Thymus (tissue), 11 donors: ENCODE data around the gene KLK15. TPM values are rescaled to one million over a fixed set of nuclear protein-coding genes. Genes with fewer than 3 reads are reported as not detected.
"Not testable (repeated sequence)": the region's sequence is repeated elsewhere in the genome, so short reads cannot be mapped to it uniquely, and the experiment has no call there.

Experiments used
- DNase-seq, 9 donors: peaks; one replicate each; pipeline ENCODE4 v3.0.0-alpha.2; 2013; ENCODE audit warnings: low spot score in 9 of 9, low read depth in 6 of 9, missing footprints in 1 of 9
- H3K27ac ChIP-seq, 2 donors: one replicate each; pipeline ENCODE4 v1.5.1; 2013; ENCODE audit warnings: control low read depth in 1 of 2, low read depth in 1 of 2, low read length in 1 of 2, mild to moderate bottlenecking in 1 of 2, moderate library complexity in 1 of 2
- H3K27me3 ChIP-seq, 2 donors: one replicate each; pipeline ENCODE4 v1.5.1; 2013; ENCODE audit warnings: low read length in 1 of 2; ENCODE audit not compliant: control insufficient read depth in 2 of 2, insufficient read depth in 1 of 2
- H3K36me3 ChIP-seq, 2 donors: one replicate each; pipeline ENCODE4 v1.5.1; 2013; ENCODE audit warnings: low read length in 1 of 2, mild to moderate bottlenecking in 1 of 2, moderate library complexity in 1 of 2; ENCODE audit not compliant: control insufficient read depth in 2 of 2, insufficient read depth in 2 of 2
- H3K4me1 ChIP-seq, 2 donors: one replicate each; pipeline ENCODE4 v1.5.1; 2013; ENCODE audit warnings: low read length in 2 of 2; ENCODE audit not compliant: control insufficient read depth in 2 of 2, insufficient read depth in 2 of 2
- H3K4me3 ChIP-seq, 2 donors: one replicate each; pipeline ENCODE4 v1.5.1; 2013; ENCODE audit warnings: low read length in 2 of 2, control low read depth in 1 of 2, mild to moderate bottlenecking in 1 of 2
- H3K9me3 ChIP-seq, 2 donors: one replicate each; pipeline ENCODE4 v1.5.1; 2013; ENCODE audit warnings: low read length in 1 of 2, mild to moderate bottlenecking in 1 of 2; ENCODE audit not compliant: control insufficient read depth in 2 of 2, insufficient read depth in 1 of 2
- WGBS: extraction: QIAGEN DNeasy Blood & Tissue Kit; methylation state at CpG from one replicate; pipeline ENCODE4 v1.1.7; 2013; 5-methylcytosine and 5-hydroxymethylcytosine counted together
- polyA plus RNA-seq: library from polyadenylated mRNA; stranded (reverse); fragments of 200-250 nt; gene quantifications from one replicate; pipeline ENCODE4 v1.2.3, GENCODE V29; 2013
- total RNA-seq: library from RNA; stranded (reverse); fragments of 120-200 nt; gene quantifications from one replicate; pipeline ENCODE4 v1.2.4, GENCODE V29; 2013
- donor health status: healthy.

KLK15 gene
- total and polyA plus RNA-seq, 2 donors: 0.11 TPM; not detected in 1

DNA sequence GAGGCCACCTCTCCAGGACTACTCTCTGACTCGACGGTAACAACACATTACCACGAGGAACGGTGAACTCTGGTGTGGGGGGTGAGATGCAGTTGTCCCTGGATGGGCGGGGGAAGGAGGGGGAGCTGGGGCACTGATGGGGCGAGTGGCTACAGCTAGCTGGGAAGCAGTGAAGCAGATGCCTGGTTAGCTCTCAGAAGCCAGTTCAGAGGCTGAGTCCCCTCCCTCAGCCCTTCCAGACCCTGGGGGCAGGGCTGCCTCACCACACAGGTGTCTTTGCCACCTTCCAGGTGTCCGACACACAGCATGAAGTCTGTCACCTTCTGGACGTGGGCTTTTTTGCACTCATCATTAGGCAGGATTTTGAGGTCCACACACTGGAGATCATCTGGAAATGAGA is 13.7 kb downstream of the KLK15 start:
- peaks cover 0 to 6% of the 10 kb centered on the region in 2 donors for H3K9me3 ChIP-seq
- H3K36me3 ChIP-seq: no peaks in the 10 kb centered on the region
- DNase-seq: no peak
- H3K27ac ChIP-seq: no peak overlapping the region
- no peak overlapping the region for H3K4me3 ChIP-seq
- peaks cover 15 to 80% of the 10 kb centered on the region in 2 donors for H3K27me3 ChIP-seq
- H3K4me1 ChIP-seq: peaks cover 3 to 7% of the 10 kb centered on the region in 2 donors
- WGBS: 44% methylated on average over 8 of the region's 8 CpGs

GRCh38 chr19:50818859-50819472 is 14.4 kb downstream of the KLK15 start:
- Histone ChIP-seq H3K4me1 (peaks cover 3 to 7% of the 10 kb centered on the region in 2 donors), H3K27me3 (peaks cover 19 to 80% of the 10 kb centered on the region in 2 donors), H3K4me3 (no peak overlapping the region), H3K27ac (no peak overlapping the region), H3K9me3 (peaks cover 0 to 6% of the 10 kb centered on the region in 2 donors), H3K36me3 (no peaks in the 10 kb centered on the region)
- DNase-seq: no peak
- WGBS: 76% methylated on average over 12 of the region's 12 CpGs

- Histone ChIP-seq H3K4me1 (peaks cover 3 to 7% of the 10 kb centered on the region in 2 donors), H3K27me3 (peaks cover 19 to 76% of the 10 kb centered on the region in 2 donors), H3K4me3 (peak overlapping the region in 1 of 2 donors; percentile 6), H3K36me3 (no peaks in the 10 kb centered on the region), H3K9me3 (peaks cover 0 to 6% of the 10 kb centered on the region in 2 donors), H3K27ac (no peak overlapping the region)
- 12% methylated on average over 52 of the region's 52 CpGs for WGBS
- no peak for DNase-seq
These were observed 15.2 kb downstream of the KLK15 start for GRCh38 chr19:50817941-50818858.

DNA sequence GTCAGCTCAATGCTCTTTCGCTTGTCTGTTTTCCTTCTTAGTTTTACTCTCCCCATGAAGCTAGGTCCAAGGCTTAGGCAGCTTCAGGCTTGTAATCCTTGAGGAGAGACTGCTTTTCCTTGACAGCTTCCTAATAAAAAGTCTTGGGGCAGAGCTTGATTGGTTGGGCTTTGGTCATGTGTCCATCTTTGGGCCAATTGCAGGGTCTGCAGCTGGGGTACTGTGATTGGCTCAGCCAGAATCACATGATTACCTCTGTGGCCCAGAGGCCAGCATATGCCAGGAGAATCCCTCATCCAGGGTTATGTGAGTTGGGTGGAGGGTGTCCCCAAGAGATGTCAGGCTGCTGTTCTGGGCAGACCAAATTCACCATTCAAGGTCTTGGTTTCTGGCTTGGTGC is 17.9 kb downstream of the KLK15 start:
- Histone ChIP-seq H3K27me3 (peaks cover 17 to 51% of the 10 kb centered on the region in 2 donors), H3K27ac (no peak overlapping the region), H3K4me1 (peaks cover 0 to 5% of the 10 kb centered on the region in 2 donors), H3K9me3 (peaks cover 0 to 6% of the 10 kb centered on the region in 2 donors), H3K36me3 (no peaks in the 10 kb centered on the region), H3K4me3 (no peak overlapping the region)
- 98% methylated on average over 1 of the region's 1 CpG for WGBS
- DNase-seq: no peak

DNA sequence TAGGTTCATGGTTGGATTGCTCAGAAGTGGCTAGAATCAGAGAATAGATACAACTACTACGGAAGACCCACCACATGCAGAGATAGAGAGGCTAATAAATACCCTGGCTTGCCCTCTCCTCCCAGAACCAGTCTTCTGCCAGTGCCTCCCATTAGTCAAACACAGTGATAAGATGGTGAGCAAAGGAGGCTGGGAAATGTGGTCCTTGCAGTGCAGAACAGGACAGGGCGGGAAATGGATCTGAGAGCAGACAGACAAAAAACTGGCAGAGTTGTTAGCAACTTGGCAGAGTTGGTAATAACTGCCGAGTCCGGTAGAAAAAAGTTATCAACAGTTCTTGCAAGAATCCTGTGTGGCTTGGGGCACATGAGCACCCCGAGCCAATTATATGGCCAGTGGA is 18.5 kb downstream of the KLK15 start:
- no peaks in the 10 kb centered on the region for H3K36me3 ChIP-seq
- 91% methylated on average over 5 of the region's 5 CpGs for WGBS
- peaks cover 0 to 6% of the 10 kb centered on the region in 2 donors for H3K9me3 ChIP-seq
- DNase-seq: no peak
- peaks cover 17 to 45% of the 10 kb centered on the region in 2 donors for H3K27me3 ChIP-seq
- H3K4me3 ChIP-seq: no peak overlapping the region
- H3K27ac ChIP-seq: no peak overlapping the region
- peaks cover 0 to 5% of the 10 kb centered on the region in 2 donors for H3K4me1 ChIP-seq

- Histone ChIP-seq H3K27me3 (peaks cover 8 to 21% of the 10 kb centered on the region in 2 donors), H3K27ac (no peak overlapping the region), H3K4me3 (no peak overlapping the region), H3K9me3 (no peaks in the 10 kb centered on the region), H3K4me1 (no peaks in the 10 kb centered on the region), H3K36me3 (no peaks in the 10 kb centered on the region)
- DNase-seq: no peak
- WGBS: 82% methylated on average over 3 of the region's 3 CpGs
These were observed 20.9 kb downstream of the KLK15 start for GRCh38 chr19:50812474-50812873.

DNA sequence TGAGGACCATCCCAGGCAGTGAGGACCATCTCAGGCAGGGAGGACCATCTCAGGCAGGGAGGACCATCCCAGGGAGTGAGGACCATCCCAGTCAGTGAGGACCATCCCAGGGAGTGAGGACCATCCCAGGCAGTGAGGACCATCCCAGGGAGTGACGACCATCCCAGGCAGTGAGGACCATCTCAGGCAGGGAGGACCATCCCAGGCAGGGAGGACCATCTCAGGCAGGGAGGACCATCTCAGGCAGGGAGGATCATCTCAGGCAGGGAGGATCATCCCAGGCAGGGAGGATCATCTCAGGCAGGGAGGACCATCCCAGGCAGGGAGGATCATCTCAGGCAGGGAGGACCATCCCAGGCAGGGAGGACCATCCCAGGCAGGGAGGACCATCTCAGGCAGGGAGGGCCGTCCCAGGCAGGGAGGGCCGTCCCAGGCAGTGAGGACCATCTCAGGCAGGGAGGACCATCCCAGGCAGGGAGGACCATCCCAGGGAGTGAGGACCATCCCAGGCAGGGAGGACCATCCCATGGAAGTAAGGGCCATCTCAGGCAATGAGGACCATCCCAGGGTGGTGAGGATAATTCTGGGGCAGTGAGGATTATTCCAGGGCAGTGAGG is 21.6 kb downstream of the KLK15 start:
- not testable (repeated sequence) for DNase-seq, H3K27ac ChIP-seq, H3K9me3 ChIP-seq, H3K36me3 ChIP-seq, H3K4me3 ChIP-seq, H3K4me1 ChIP-seq
- H3K27me3 ChIP-seq: peaks cover 5 to 14% of the 10 kb centered on the region in 2 donors
- WGBS: 90% methylated on average over 3 of the region's 3 CpGs

DNA sequence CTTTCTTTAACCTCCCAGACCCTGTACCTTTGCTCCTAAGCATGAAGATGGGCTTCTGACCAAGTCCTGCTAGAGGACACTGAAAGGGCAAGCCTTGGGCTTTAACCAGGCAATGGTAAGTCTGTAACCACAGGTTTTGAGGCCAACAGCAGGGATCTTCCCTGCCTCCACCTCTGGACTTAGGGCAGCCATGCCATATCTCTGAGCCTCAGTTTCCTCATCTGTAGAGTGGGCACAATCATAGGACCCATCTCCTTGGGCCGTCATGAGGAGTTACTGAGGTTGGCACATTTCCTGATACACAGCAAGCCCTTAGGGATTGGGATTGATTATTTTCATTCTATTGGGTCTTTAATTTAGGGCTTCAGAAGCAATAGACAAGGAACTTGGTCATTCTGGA is 24.5 kb downstream of the KLK15 start:
- DNase-seq: no peak
- WGBS: 77% methylated on average over 1 of the region's 1 CpG

More for the DNA sequence above, 24.5 kb downstream of the KLK15 start:
- H3K27me3 ChIP-seq: no peaks in the 10 kb centered on the region
- no peak overlapping the region for H3K4me3 ChIP-seq
- no peaks in the 10 kb centered on the region for H3K36me3 ChIP-seq
- H3K27ac ChIP-seq: no peak overlapping the region
- H3K4me1 ChIP-seq: peaks cover under 1 to 4% of the 10 kb centered on the region in 2 donors
- no peaks in the 10 kb centered on the region for H3K9me3 ChIP-seq
